ENCODE data around the gene MARCHF9.
A peak's percentile ranks its signal among the peaks of the same experiment; 100 is the strongest.

The MARCHF9 gene

GRCh38 chr12:57724003-57724935, 30.6 kb upstream of the MARCHF9 start:
- no peak for DNase-seq (ENCODE audit: low read depth)

DNA sequence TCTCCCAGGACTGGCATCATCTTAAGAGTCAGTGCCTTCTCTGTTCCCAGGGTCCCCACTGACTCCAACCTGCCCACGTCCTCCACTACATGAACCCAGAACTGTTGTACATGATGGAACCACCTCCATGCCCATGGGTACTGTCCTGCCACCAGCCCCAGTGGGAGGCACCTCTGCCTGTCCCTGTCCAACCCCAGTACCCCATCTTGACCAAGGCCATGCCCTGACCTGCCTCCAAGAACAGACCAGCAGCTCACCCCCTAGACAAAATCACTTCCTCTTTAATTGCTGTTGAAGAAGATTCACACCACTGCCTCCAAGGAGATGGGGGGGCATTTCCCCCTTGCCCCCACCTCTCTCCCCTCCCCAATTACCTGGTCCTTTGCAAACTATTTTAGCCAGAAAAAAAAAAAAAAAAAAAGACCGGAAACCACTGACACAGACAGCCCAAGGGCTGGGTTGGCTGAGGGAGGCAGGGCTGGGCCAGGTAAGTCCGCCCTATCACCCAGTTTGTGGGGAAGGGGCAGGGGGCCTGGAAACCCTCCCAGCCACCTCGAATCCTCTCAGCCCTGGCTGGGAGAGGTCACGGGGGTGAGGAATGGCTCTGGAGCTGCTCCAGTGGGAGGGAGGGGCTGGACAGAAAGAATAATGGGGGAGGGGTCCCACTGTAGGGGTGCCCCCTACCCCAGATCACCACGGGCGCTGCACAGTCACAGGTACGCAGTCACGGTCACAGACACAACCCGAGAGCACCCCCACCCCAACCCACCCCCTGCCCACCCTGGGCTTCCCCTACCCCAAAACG, 29.8 kb upstream of the MARCHF9 start:
- DNase-seq (ENCODE audit: low read depth) = no peak

DNA sequence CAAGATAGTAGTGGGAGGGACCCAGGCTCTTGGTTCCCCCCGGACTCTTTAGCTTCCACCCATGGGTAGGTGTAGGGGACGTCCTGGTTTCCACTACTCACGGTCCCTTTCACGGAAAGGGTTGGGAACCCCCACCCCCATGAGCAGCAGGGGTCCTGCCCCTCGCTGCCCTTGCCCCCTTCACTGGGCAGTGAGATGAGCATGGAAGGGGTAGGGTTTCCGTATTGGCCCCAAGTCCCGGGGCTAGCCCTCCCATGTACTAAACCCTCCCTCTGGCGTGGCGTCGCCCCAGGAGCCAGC, 29.1 kb upstream of the MARCHF9 start:
- DNase-seq (ENCODE audit: low read depth) = no peak

DNA sequence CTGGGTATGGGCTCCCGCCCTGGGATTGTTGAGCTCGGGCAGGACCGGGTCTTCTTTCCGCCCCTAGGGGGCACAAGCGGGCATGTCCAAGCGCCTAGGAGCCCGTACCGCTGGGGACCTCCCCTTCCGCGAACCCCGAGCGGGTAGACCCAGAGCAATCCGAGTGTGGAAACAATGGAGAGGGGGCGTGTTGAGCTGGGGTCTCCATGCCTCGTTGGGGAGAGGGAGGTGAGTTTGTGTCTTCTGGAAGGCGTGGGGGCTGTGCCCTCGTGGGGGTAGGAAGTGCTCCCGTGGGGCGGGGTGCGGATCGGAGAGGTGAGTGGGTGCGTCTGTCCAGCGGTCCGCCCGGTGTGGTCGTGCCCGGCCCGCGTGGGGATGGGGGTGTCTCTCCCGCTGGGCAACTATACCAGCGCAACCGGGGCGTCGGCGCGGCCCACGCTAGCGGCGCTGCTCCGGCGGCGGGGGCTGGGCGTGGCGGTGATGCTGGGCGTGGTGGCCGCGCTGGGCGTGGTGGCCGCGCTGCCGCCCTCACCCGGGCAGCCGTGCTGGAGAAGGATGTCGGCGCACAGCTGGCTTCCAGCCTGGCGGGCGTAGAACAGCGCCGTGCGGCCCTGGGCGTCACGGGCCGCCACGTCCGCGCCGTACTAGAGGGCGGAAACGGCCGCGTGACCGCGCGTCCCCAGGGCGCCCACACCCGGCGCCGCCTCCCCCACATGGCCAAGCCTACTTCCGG, 28.6 kb upstream of the MARCHF9 start:
- peak; percentile 86 for DNase-seq (ENCODE audit: low read depth)

DNA sequence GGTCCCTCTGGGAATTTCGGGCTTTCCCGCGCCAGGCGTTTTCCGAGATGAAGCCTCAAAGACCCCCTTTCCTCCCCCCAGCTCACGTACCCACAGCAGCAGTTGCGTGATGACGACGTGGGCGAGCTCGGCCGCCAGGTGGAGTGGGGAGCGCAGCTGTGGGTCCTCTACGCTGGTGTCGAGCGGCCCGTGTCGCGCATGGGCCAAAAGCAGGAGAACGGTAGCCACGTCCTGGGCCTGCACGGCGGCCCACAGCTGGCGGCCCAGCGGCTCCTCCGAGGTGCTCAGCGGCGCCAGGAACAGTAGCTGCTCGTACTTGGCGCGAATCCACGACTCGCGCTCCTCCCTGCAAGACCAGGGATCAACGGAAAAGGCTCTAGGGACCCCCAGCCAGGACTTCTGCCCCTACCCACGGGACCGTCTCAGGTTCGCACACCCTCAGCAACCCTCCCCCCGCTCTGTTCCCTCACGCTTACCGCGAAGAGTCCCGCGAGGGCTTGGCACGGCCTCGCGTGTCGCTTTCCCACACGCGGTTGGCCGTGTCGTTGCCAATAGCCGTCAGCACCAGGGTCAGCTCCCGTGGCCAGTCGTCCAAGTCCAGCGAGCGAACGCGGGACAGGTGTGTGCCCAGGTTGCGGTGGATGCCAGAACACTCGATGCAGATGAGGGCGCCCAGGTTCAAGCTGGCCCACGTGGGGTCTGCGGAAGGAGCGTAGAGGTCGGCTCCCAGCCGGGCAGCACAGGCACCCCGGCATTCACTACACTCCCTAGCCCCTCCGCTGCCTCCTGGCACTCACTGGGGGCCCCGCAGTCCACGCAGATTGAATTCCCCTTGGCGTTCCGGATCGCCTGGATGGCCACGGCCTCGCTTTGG, 27.8 kb upstream of the MARCHF9 start:
- no peak for DNase-seq (ENCODE audit: low read depth)

GRCh38 chr12:57727758-57728395, 27.0 kb upstream of the MARCHF9 start:
- DNase-seq (ENCODE audit: low read depth) = no peak

GRCh38 chr12:57729321-57729844, 25.5 kb upstream of the MARCHF9 start:
- DNase-seq (ENCODE audit: low read depth) = no peak

GRCh38 chr12:57730336-57731067, 24.4 kb upstream of the MARCHF9 start:
- DNase-seq (ENCODE audit: low read depth) = no peak

DNA sequence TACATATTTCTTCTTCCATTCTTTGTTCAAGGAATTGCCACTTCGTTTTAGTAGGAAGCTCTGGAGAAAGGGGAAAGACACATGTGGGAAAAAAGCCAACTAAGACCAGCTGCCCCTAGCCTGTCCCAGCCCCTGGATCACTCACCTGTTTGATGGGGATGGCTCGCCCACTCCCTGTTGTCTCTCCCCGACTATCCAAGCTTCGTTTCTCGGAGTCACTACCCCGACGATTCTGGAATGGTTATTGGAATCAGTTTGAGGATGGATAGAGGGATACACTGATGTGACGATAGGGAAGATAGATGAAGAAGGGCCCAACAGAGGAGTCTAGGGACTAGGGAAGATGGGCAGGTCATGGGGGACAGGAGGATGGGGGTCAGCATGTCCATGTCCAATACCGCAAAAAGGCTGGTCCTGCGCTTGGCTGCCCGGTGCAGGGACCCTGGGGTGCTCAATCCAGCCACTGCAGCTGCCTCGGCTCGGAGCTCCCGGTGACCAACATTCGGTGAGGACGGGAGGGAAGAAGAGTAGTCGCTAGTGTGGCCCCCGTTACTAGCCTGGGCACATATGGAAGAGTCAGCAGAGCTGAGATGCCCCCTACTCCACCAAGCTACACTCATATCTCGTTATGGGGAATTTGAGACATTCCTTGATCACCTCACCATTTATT, 23.4 kb upstream of the MARCHF9 start:
- no peak for DNase-seq (ENCODE audit: low read depth)

- DNase-seq (ENCODE audit: low read depth) = no peak
Observed at GRCh38 chr12:57732270-57732669, 22.6 kb upstream of the MARCHF9 start.

DNA sequence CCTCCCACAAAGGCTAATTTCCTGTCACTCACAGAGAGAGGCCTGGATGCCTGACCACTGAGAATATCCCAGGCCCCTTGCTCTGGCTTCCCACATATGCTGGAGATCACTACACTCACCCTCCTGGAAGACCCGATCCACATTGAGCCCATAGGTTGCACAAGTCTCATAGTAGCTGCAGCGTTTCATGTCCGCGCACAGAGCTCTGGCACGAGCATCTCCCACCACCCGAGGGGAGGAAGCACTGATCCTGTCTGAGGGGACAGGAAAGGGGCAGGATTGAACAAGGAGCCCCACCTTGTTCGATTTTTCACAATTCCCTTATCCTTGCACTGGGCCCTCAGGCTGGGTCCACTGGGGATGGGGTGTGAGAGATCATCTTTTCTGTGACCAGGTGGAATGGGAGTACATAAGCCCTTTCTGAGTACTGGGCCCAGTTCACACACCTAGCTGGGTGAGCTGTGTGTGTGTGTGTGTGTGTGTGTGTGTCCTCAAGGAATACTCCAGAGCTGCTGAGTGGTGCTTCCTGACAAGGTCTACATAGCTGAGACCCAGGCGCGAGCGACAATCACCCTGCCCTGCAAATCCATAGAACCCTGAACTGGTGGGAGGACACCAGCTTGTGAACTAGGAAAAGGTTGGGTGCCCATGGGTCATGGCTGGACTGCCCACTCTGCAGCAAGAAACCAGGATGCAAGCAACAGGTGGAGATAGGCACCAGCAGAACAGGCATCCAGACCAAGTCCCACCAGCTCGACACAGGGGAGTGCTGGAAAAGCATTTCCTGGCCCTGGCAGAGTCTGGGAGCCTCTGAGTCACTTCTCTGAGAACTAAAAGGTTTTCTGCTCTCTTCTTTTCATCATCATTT, 21.9 kb upstream of the MARCHF9 start:
- DNase-seq (ENCODE audit: low read depth) = no peak

DNA sequence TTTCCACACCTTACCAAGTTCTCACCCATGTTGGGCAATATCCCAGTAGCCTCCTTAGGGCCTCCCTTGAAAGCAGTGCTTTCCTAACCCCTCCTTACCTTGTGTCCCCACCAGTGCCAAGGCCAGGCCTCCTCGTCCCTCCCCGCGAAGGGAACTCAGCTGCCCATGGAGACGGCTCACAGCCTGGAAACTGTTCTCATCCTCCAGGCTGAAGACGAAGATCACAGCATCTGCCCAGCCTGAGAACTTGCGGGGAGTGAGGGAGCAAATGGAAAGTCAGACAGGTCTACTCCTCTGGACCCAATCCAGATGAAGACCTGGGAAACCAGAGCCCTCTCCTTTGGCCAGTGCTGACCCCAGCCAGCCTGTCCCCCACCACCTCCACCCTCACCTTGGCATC, 21.0 kb upstream of the MARCHF9 start:
- no peak for DNase-seq (ENCODE audit: low read depth)

DNA sequence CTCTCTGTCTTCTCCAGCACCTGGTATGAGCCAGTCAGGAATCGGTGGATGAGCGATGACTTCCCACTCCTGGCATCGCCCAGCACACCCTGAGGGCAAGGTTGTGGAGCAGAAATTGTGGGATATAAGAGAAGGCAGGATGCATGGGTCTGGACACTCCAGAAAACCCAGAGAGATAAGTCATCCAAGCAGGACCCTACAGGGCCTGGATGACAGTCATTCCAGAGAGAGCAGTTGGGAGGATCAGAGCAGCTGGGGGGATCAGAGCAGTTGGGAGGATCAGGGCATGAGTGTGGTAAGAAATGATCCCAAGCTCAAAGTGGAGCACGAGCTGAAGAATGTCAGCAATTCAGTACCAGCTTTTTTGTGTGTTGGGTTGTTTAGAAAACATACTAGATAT, 20.3 kb upstream of the MARCHF9 start:
- no peak for DNase-seq (ENCODE audit: low read depth)

DNA sequence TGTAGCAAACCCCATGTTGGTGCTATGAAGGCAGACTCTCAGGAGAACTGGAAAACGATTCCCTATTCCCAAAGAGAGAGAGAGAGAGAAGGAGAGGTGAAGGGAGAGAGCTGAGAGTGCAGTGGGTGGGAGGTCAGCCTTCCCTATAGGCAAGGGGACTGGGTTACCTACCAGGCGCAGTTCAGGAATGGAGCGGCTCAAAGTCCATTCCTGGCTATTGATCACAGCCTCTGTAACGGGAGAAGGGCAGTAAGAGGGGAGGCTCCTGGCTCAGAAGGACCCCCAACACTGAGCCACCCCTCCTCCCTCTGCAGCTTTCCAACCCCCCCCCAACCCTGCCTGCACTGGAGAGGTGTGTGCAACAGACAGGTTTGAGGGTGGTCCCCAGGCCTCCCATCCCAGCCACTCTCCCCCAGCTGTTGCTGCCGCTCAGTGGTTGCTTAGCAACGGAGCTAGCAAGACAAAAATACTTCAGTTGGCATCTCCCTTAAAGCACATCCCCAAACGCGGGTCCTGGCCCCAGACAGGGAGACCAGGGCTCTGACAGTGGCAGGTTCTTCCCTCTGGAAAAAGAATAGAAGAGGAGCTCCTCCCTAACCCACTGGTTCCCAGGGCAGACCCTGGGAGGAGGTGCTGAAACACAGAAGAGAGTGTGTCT, 19.6 kb upstream of the MARCHF9 start:
- DNase-seq (ENCODE audit: low read depth) = no peak

DNA sequence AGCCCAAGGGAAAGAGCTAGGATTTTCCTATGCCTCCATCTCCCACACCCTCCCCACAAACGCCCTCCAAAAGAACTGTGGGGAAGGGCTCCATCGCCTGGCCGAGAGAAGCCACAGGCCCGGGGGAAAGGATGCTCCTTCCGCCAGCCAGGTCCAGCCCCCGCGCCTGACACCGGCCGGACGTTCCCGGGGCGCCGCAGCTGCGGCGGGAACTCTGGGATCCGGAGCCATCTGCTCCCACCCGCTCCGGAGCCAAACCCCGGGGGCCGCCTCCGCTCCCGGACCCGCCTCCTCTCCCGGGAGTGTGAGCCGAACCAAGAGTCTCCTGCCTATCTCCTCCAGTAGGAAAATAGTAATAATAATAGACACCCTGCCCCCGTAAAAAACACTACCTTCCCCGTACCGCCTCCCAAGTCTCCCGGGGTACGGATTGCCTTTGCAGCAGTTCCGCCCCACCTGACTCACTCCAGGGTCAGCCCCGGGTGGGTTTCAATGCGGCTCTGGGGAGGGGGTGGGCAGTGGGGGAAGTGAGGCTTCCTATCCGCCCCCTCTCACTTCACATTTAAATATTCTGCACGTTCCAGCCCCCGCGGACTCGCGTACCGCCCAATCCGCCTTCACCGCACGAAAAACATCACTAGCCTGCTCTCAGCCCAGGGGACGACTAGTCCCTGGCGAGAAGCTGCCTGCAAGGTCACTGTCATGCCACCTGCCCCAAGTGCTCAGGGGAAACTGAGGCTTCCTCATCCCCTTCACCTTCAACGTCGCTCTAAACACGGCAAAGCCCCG, 18.8 kb upstream of the MARCHF9 start:
- DNase-seq (ENCODE audit: low read depth) = no peak

DNA sequence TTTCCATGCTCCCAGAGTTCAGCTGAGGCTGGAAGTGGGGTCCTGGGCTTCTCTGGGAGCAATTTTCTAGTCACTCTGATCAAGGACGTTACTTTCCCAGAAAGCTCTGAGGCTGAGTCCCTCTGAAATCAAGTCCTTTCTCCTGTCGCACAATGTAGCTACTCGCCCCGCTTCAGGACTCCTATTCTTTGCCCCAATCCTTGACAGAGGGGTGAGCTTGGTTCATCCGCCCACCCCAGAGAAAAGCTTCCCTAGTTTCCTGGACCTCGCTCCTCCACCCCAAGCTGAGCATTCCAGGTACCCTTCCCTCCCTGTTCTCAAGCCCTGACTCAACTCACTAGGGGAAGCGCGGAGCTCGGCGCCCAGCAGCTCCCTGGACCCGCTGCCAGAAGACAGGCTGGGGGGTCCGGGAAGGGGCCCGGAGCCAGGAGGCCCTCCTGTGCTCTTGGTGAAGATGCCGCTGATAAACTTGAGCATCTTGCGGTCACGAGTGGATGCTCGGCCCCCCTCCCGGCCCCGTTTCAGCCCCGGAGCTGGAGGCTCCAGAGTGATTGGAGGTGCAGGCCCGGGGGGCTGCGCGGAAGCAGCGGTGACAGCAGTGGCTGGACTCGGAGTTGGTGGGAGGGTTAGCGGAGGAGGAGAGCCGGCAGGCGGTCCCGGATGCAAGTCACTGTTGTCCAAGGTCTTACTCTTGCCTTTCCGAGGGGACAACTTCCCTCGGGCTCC, 18.0 kb upstream of the MARCHF9 start:
- no peak for DNase-seq (ENCODE audit: low read depth)

Data from fibroblast of gingiva (primary cell).